ENCODE results near the gene EPS8L2. TPM values are rescaled to one million over a fixed set of nuclear protein-coding genes. Genes with fewer than 3 reads are reported as not detected.

The EPS8L2 gene
- total RNA-seq (1 to 10 TPM; 4.5 to 8.6 TPM), polyA plus RNA-seq (ENCODE audit: insufficient read length in 2 of 2) (10 to 100 TPM; 11.3 to 15.1 TPM)
- long read RNA-seq, donor 1, partial matches to known transcripts = 0 of 1 reads
- long read RNA-seq, donor 1, other reads (novel, unspliced or antisense) = 0 of 1 reads
- long read RNA-seq, donor 2 = 0 reads
- long read RNA-seq, donor 3 = 0 reads
- long read RNA-seq, donor 4, partial matches to known transcripts = 27 of 53 reads
- long read RNA-seq, donor 4, other reads (novel, unspliced or antisense) = 19 of 53 reads

DNA sequence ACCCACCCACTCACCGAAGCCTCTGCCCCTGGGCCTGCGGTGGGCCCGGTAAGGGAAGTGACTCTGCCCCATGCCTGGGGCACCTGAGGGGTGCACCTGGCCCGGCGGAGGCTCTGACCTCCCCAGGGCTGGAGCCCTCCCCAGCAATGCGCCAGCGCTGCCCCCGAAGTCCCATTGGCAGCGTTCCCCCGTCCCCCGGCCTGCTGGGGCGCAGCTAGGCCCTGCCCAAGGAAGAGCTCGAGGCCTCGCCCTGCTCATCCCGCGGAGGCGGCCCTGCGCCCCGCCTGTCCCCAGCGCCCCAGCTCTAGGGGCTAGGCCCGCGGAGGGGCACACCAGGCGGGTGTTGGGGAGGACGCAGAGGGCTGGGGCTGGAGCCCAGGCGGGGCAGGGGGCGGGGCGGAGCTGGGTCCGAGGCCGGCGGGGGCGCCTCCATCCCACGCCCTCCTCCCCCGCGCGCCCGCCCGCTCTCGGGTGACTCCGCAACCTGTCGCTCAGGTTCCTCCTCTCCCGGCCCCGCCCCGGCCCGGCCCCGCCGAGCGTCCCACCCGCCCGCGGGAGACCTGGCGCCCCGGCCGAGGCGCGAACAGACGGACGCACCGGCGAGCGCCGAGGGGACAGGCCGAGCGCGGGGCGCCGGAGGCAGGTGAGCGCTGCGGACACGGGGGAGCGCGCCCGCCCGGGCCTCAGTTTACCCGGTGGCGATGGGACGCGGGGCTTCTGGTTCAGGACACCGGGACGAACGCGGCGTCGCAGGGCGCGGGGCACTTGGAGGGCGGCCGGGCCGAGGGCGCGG, at the start of gene EPS8L2:
TSS of gene EPS8L2 (plus strand) at position 586 of the 793 bp plus-strand sequence. CDS start 3,177 bp downstream, outside the sequence.
- WGBS (ENCODE audit: insufficient coverage) = 9% methylated on average over 87 of the region's 90 CpGs
- peaks cover 49% of the 10 kb centered on the region for H3K36me3 ChIP-seq (ENCODE audit: control insufficient read depth, insufficient read depth, low read length)
- peaks cover 23% of the 10 kb centered on the region for H3K4me1 ChIP-seq (ENCODE audit: control insufficient read depth, insufficient read depth, low read length)
- no peak within 1 kb of the TSS for H3K27ac ChIP-seq (ENCODE audit: low read depth, low read length)
- no peaks in the 10 kb centered on the region for H3K9me3 ChIP-seq (ENCODE audit: control insufficient read depth, insufficient read depth, low read length)
- peaks cover 28% of the 10 kb centered on the region for H3K27me3 ChIP-seq (ENCODE audit: control insufficient read depth, insufficient read depth, low read length)
- DNase-seq (ENCODE audit: low read depth in 4 of 6, low spot score in 6 of 6) = no peak
- no peak within 1 kb of the TSS for H3K4me3 ChIP-seq (ENCODE audit: low read depth, low read length)

DNA sequence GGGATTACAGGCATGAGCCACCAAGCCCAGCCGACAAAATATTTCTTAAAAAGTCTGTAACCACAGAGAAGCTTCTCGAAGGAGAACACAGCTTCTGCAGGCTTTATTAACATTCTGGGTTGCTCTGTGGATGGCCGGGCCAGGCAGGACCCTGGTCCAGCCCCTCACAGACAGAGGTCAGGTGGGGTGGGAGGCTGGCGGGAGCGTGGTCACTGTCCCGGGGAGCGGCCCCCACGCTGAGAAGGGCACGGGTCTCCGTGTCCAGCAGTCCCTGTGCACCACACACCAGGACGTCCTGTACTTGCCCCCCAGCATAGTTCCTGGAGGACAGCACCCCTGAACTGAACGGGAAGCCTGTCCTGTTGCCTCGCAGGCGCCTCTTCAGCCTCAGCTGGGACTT, 49.6 kb upstream of the EPS8L2 start:
- no peaks in the 10 kb centered on the region for H3K9me3 ChIP-seq (ENCODE audit: control insufficient read depth, insufficient read depth, low read length)
- 95% methylated on average over 13 of the region's 14 CpGs for WGBS (ENCODE audit: insufficient coverage)
- no peak overlapping the region for H3K4me3 ChIP-seq (ENCODE audit: low read depth, low read length)
- peaks cover 26% of the 10 kb centered on the region for H3K4me1 ChIP-seq (ENCODE audit: control insufficient read depth, insufficient read depth, low read length)
- H3K27me3 ChIP-seq (ENCODE audit: control insufficient read depth, insufficient read depth, low read length) = no peaks in the 10 kb centered on the region
- H3K27ac ChIP-seq (ENCODE audit: low read depth, low read length) = no peak overlapping the region
- no peak for DNase-seq (ENCODE audit: low read depth in 4 of 6, low spot score in 6 of 6)
- peaks cover 82% of the 10 kb centered on the region for H3K36me3 ChIP-seq (ENCODE audit: control insufficient read depth, insufficient read depth, low read length)

DNA sequence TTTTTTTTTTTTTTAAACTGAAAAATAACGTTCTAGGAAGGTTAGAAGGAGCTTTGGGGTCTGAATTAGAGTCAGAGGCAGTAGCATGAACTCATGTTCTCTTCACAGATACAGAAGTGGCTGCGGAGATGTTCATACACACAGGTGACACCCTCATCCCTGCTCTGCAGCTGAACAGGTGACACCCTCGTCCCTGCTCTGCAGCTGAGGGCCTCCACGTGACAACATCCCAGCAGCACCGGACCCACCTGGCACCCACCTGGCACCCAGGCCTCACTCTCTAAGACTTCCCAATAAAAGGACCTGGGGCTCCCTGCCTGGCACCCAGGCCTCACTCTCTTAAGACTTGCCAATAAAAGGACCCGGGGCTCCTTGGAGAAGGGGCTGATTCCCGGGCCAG, 49.2 kb upstream of the EPS8L2 start:
- 82% methylated on average over 6 of the region's 7 CpGs for WGBS (ENCODE audit: insufficient coverage)
- no peak overlapping the region for H3K27ac ChIP-seq (ENCODE audit: low read depth, low read length)
- H3K4me1 ChIP-seq (ENCODE audit: control insufficient read depth, insufficient read depth, low read length) = peaks cover 26% of the 10 kb centered on the region
- DNase-seq (ENCODE audit: low read depth in 4 of 6, low spot score in 6 of 6) = no peak
- H3K36me3 ChIP-seq (ENCODE audit: control insufficient read depth, insufficient read depth, low read length) = peaks cover 83% of the 10 kb centered on the region
- no peaks in the 10 kb centered on the region for H3K9me3 ChIP-seq (ENCODE audit: control insufficient read depth, insufficient read depth, low read length)
- H3K27me3 ChIP-seq (ENCODE audit: control insufficient read depth, insufficient read depth, low read length) = no peaks in the 10 kb centered on the region
- H3K4me3 ChIP-seq (ENCODE audit: low read depth, low read length) = no peak overlapping the region

DNA sequence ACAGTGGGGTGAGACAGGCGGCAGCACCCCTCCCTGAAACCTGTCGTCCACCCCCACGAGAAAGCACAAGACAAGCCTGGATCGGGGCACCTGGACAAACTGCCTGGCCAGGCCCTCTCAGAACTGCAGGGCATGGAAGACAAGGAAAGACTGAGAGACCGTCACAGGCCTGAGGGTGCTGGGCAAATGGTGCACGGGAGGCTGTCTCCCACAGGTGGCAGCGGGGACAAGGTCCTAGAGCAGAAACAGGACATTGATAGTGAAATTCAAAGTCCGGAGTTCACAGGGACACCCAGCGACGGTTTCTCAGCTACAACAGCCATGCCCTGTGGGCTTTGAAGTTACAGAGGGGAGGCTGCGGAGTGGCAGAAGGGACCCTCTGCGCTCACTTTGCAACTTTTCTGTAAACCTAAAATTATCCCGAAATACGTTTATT, 48.3 kb upstream of the EPS8L2 start:
- no peak overlapping the region for H3K4me3 ChIP-seq (ENCODE audit: low read depth, low read length)
- H3K27me3 ChIP-seq (ENCODE audit: control insufficient read depth, insufficient read depth, low read length) = no peaks in the 10 kb centered on the region
- no peak for DNase-seq (ENCODE audit: low read depth in 4 of 6, low spot score in 6 of 6)
- WGBS (ENCODE audit: insufficient coverage) = 90% methylated on average over 9 of the region's 14 CpGs
- H3K4me1 ChIP-seq (ENCODE audit: control insufficient read depth, insufficient read depth, low read length) = peaks cover 30% of the 10 kb centered on the region
- H3K36me3 ChIP-seq (ENCODE audit: control insufficient read depth, insufficient read depth, low read length) = peaks cover 87% of the 10 kb centered on the region
- no peaks in the 10 kb centered on the region for H3K9me3 ChIP-seq (ENCODE audit: control insufficient read depth, insufficient read depth, low read length)
- no peak overlapping the region for H3K27ac ChIP-seq (ENCODE audit: low read depth, low read length)

DNA sequence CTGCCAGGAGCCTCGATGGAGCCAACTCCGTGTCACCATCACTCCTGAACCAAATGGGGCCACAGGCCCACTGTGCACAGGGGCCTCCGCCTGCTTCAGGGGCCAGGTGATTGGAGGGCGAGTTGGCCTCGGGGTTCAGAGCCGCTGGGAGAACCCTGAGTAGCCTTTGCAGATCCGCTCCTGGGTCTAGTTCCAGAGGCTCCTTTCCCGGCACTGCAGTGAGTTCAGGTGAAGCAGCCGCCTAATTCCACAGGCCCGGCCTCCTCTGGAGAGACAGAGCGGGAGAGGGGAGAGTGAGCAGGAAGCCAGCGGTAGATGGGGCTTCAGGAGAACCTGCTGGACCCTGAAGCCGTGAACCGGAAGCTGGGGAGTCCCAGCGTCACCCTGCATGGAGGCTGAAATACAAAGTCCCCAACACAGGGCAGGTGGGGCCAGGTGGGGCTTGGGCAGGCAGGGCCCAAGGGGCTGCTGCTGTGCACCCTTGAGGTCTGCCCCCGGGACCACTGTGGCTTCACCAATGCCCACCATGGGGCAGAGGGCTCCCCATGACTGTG, 46.4 kb upstream of the EPS8L2 start:
- no peaks in the 10 kb centered on the region for H3K9me3 ChIP-seq (ENCODE audit: control insufficient read depth, insufficient read depth, low read length)
- peaks cover 42% of the 10 kb centered on the region for H3K4me1 ChIP-seq (ENCODE audit: control insufficient read depth, insufficient read depth, low read length)
- DNase-seq (ENCODE audit: low read depth in 4 of 6, low spot score in 6 of 6) = no peak
- no peaks in the 10 kb centered on the region for H3K27me3 ChIP-seq (ENCODE audit: control insufficient read depth, insufficient read depth, low read length)
- peaks cover 74% of the 10 kb centered on the region for H3K36me3 ChIP-seq (ENCODE audit: control insufficient read depth, insufficient read depth, low read length)
- 94% methylated on average over 14 of the region's 16 CpGs for WGBS (ENCODE audit: insufficient coverage)
- no peak overlapping the region for H3K27ac ChIP-seq (ENCODE audit: low read depth, low read length)
- H3K4me3 ChIP-seq (ENCODE audit: low read depth, low read length) = no peak overlapping the region

DNA sequence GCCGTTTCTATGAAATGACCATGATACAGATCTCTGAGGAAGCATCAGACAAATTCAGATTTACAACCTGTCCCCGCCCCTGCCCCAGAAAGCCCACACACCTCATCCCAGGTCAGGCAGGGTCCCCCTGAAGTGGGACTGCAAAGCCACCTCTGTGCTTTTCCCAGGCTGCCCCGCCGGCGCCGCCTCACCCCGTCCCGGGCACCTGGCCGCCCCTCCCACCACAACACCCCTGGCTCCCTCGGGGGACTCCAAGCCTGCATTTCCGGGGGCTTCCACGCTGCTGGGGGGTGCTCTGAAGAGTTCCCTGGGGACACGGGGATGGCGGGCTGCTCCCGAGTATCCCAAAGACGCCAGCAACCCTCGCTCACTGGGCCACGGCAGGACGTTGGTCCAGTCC, 45.8 kb upstream of the EPS8L2 start:
- 95% methylated on average over 19 of the region's 19 CpGs for WGBS (ENCODE audit: insufficient coverage)
- no peaks in the 10 kb centered on the region for H3K27me3 ChIP-seq (ENCODE audit: control insufficient read depth, insufficient read depth, low read length)
- no peak for DNase-seq (ENCODE audit: low read depth in 4 of 6, low spot score in 6 of 6)
- H3K27ac ChIP-seq (ENCODE audit: low read depth, low read length) = no peak overlapping the region
- H3K36me3 ChIP-seq (ENCODE audit: control insufficient read depth, insufficient read depth, low read length) = peaks cover 70% of the 10 kb centered on the region
- H3K4me1 ChIP-seq (ENCODE audit: control insufficient read depth, insufficient read depth, low read length) = peaks cover 43% of the 10 kb centered on the region
- no peak overlapping the region for H3K4me3 ChIP-seq (ENCODE audit: low read depth, low read length)
- H3K9me3 ChIP-seq (ENCODE audit: control insufficient read depth, insufficient read depth, low read length) = no peaks in the 10 kb centered on the region

DNA sequence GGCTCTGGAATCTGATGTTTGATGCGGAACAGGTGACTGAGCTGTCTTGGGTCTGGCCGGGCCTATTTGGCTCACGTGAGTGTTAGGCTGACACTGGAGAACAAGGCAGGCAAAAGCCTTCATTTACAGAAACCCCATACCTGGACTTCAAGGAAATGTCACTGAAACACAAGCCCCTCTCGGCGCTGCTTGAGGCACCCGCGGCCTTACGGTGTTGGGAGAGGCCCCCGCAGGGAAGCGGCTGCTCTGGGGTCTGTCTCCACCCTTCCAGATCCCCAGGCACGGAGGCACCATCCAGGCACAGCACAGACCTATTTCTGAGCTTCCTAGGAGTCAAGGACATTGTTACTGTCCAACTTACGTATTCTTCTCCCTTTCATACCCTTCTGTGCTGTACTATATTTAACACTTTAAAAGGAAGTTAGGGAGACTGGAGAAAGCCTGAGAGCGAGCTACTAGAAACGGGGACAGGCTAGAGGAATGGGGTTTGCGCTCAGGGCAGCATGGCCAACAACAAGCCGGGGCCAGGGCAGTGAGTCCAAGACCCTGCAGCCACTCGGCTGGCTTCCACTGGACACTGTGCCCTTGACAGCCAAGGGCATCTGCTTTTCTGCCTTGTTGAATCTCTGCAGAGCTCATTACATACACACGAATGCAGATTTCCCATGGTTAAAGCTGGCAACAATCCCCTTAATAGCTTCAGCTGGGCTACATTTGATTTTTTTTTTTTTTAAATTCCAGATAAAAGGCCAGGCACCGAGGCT, 45.2 kb upstream of the EPS8L2 start:
- Histone ChIP-seq H3K9me3 (ENCODE audit: control insufficient read depth, insufficient read depth, low read length) (no peaks in the 10 kb centered on the region), H3K4me1 (ENCODE audit: control insufficient read depth, insufficient read depth, low read length) (peaks cover 46% of the 10 kb centered on the region), H3K36me3 (ENCODE audit: control insufficient read depth, insufficient read depth, low read length) (peaks cover 73% of the 10 kb centered on the region), H3K4me3 (ENCODE audit: low read depth, low read length) (no peak overlapping the region), H3K27me3 (ENCODE audit: control insufficient read depth, insufficient read depth, low read length) (no peaks in the 10 kb centered on the region), H3K27ac (ENCODE audit: low read depth, low read length) (no peak overlapping the region)
- DNase-seq (ENCODE audit: low read depth in 4 of 6, low spot score in 6 of 6) = no peak
- 86% methylated on average over 15 of the region's 19 CpGs for WGBS (ENCODE audit: insufficient coverage)

DNA sequence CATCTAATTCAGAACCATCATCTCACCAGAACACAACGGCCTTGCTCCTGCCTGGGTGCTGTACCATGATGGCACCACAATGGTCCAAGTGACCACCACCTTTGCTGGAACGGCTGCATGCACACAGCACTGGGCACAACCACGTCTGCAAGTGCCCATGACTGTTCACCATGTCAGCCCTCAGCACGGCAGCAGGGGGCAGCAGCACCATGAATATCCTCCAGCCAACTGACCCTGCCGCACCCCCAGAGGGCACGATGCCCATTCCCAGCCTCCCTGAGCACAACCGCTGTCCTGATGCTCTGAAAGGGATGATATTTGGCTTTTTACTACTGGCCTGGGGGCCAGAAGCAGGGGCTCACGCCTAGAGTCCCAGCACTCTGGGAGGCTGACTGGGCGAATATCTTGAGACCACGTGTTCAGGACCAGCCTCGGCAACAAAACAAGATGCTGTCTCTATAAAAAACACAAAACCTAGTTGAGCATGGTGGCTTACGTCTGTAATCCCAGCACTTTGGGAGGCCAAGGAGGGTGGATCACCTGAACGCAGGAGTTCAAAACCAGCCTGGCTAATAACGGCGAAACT, 43.2 kb upstream of the EPS8L2 start:
- peaks cover 43% of the 10 kb centered on the region for H3K4me1 ChIP-seq (ENCODE audit: control insufficient read depth, insufficient read depth, low read length)
- peak overlapping the region; percentile 64 for H3K27ac ChIP-seq (ENCODE audit: low read depth, low read length)
- 64% methylated on average over 13 of the region's 15 CpGs for WGBS (ENCODE audit: insufficient coverage)
- H3K4me3 ChIP-seq (ENCODE audit: low read depth, low read length) = no peak overlapping the region
- H3K27me3 ChIP-seq (ENCODE audit: control insufficient read depth, insufficient read depth, low read length) = no peaks in the 10 kb centered on the region
- no peaks in the 10 kb centered on the region for H3K9me3 ChIP-seq (ENCODE audit: control insufficient read depth, insufficient read depth, low read length)
- H3K36me3 ChIP-seq (ENCODE audit: control insufficient read depth, insufficient read depth, low read length) = peaks cover 74% of the 10 kb centered on the region
- DNase-seq (ENCODE audit: low read depth in 4 of 6, low spot score in 6 of 6) = peak in 2 of 6 donors; percentile 44 to 52

DNA sequence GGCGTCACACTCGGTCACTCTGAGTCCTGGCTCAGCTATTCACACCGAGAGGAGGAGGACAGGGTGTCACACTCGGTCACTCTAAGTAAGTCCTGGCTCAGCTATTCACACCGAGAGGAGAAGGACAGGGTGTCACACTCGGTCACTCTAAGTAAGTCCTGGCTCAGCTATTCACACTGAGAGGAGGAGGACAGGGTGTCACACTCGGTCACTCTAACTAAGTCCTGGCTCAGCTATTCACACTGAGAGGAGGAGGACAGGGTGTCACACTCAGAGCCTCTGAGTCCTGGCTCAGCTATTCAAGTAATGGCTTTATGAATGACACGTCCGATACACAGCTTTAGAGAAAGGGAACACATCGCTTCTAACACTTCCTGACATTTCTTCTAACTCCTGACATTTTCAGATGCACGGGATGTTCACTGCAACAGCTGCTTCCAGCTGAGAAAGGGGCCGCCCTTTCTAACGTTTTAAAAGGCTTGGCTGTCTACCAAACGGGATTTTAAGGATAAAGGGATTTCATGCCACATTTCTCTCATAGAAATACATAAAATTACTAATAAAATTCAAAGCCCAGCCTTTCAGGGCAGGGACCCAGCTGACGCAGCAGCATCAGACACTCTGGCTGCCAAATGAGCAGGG, 40.8 kb upstream of the EPS8L2 start:
- H3K9me3 ChIP-seq (ENCODE audit: control insufficient read depth, insufficient read depth, low read length) = no peaks in the 10 kb centered on the region
- H3K4me3 ChIP-seq (ENCODE audit: low read depth, low read length) = no peak overlapping the region
- 87% methylated on average over 6 of the region's 15 CpGs for WGBS (ENCODE audit: insufficient coverage)
- peaks cover 61% of the 10 kb centered on the region for H3K36me3 ChIP-seq (ENCODE audit: control insufficient read depth, insufficient read depth, low read length)
- H3K27ac ChIP-seq (ENCODE audit: low read depth, low read length) = no peak overlapping the region
- peaks cover 28% of the 10 kb centered on the region for H3K4me1 ChIP-seq (ENCODE audit: control insufficient read depth, insufficient read depth, low read length)
- DNase-seq (ENCODE audit: low read depth in 4 of 6, low spot score in 6 of 6) = peak in 2 of 6 donors; percentile 5 to 22
- no peaks in the 10 kb centered on the region for H3K27me3 ChIP-seq (ENCODE audit: control insufficient read depth, insufficient read depth, low read length)

Data from spinal cord (tissue), 10 donors.